Stimulated activated CD4-positive, alpha-beta T cell treated with anti-CD3 and anti-CD28 coated beads, Interleukin-4, amount 100 ng/mL, for 24 hours (primary cell): ENCODE results near the gene PVR.
"Not testable (repeated sequence)": the region's sequence is repeated elsewhere in the genome, so short reads cannot be mapped to it uniquely, and the experiment has no call there.

Experiments used
- DNase-seq: peaks from one replicate; pipeline ENCODE4 v3.0.0-alpha.2; 2020

PVR gene

GRCh38 chr19:44620667-44621066, 23.0 kb upstream of the PVR start:
- no peak for DNase-seq

GRCh38 chr19:44621367-44621766, 22.3 kb upstream of the PVR start:
- DNase-seq: no peak

GRCh38 chr19:44623080-44623479, 20.6 kb upstream of the PVR start:
- no peak for DNase-seq

GRCh38 chr19:44623626-44624025, 20.1 kb upstream of the PVR start:
- DNase-seq: no peak

- DNase-seq: no peak
Observed at GRCh38 chr19:44624840-44625354, 18.8 kb upstream of the PVR start.

- not testable (repeated sequence) for DNase-seq
Observed at GRCh38 chr19:44625637-44626036, 18.1 kb upstream of the PVR start.

- DNase-seq: no peak
Observed at GRCh38 chr19:44626048-44626624, 17.6 kb upstream of the PVR start.

GRCh38 chr19:44627631-44628030, 16.1 kb upstream of the PVR start:
- DNase-seq: no peak

GRCh38 chr19:44628793-44629192, 14.9 kb upstream of the PVR start:
- no peak for DNase-seq

- DNase-seq: not testable (repeated sequence)
Observed at GRCh38 chr19:44631611-44632010, 12.1 kb upstream of the PVR start.

- not testable (repeated sequence) for DNase-seq
Observed at GRCh38 chr19:44634058-44634457, 9.7 kb upstream of the PVR start.

- DNase-seq: no peak
Observed at GRCh38 chr19:44634785-44635184, 8.9 kb upstream of the PVR start.

- no peak for DNase-seq
Observed at GRCh38 chr19:44635581-44636438, 7.9 kb upstream of the PVR start.

- DNase-seq: no peak
Observed at GRCh38 chr19:44636439-44637389, 7.0 kb upstream of the PVR start.

GRCh38 chr19:44637390-44637764, 6.3 kb upstream of the PVR start:
- DNase-seq: no peak

GRCh38 chr19:44640518-44640917, 3.2 kb upstream of the PVR start:
- DNase-seq: no peak

GRCh38 chr19:44641501-44642265, 2.0 kb upstream of the PVR start:
- no peak for DNase-seq

GRCh38 chr19:44642377-44642776, 1.3 kb upstream of the PVR start:
- no peak for DNase-seq

- DNase-seq: no peak
Observed at GRCh38 chr19:44644402-44645016, 799 bp downstream of the PVR start.

- no peak for DNase-seq
Observed at GRCh38 chr19:44645407-44646048, 1.8 kb downstream of the PVR start.

- no peak for DNase-seq
Observed at GRCh38 chr19:44646049-44646416, 2.3 kb downstream of the PVR start.

GRCh38 chr19:44647144-44647543, 3.4 kb downstream of the PVR start:
- no peak for DNase-seq
